Skeletal muscle tissue (tissue), 4 donors: ENCODE measurements around the gene TMEM233. TPM values are rescaled to one million over a fixed set of nuclear protein-coding genes. Genes with fewer than 3 reads are reported as not detected.

Experiments used
- H3K27ac ChIP-seq: one replicate; pipeline ENCODE4 v1.7.0; 2013; ENCODE audit warnings: mild to moderate bottlenecking, low read depth, low read length, inconsistent platforms
- H3K27me3 ChIP-seq, 3 donors: one replicate each; pipeline ENCODE4 v1.7.0; 2013; ENCODE audit warnings: low read length in 3 of 3; ENCODE audit not compliant: control insufficient read depth in 3 of 3, insufficient read depth in 3 of 3
- H3K36me3 ChIP-seq, 3 donors: one replicate each; pipeline ENCODE4 v1.7.0; 2013; ENCODE audit warnings: low read length in 3 of 3; ENCODE audit not compliant: control insufficient read depth in 3 of 3, insufficient read depth in 3 of 3
- H3K4me1 ChIP-seq, 3 donors: one replicate each; pipeline ENCODE4 v1.7.0; 2013; ENCODE audit warnings: low read length in 3 of 3, mild to moderate bottlenecking in 3 of 3; ENCODE audit not compliant: control insufficient read depth in 3 of 3, insufficient read depth in 3 of 3
- H3K4me3 ChIP-seq, 3 donors: one replicate each; pipeline ENCODE4 v1.7.0; 2013; ENCODE audit warnings: low read length in 3 of 3
- H3K9ac ChIP-seq, 3 donors: one replicate each; pipeline ENCODE4 v1.7.0; 2013; ENCODE audit warnings: low read length in 3 of 3, mild to moderate bottlenecking in 3 of 3, moderate library complexity in 2 of 3, low read depth in 1 of 3
- H3K9me3 ChIP-seq, 3 donors: one replicate each; pipeline ENCODE4 v1.7.0; 2013; ENCODE audit warnings: low read length in 3 of 3; ENCODE audit not compliant: control insufficient read depth in 3 of 3
- total RNA-seq: library from RNA; depleted of rRNA; stranded (reverse); fragments of >200 nt; gene quantifications from one replicate; pipeline ENCODE4 v1.2.3, GENCODE V29; 2014
- donor health status: Osteomylitis.

The TMEM233 gene
- total RNA-seq = 1.0 TPM

- Histone ChIP-seq H3K9me3 (no peaks in the 10 kb centered on the region), H3K27ac (peak within 1 kb of the TSS; percentile 98), H3K9ac (peak within 1 kb of the TSS; percentile 94 to 98 (median 96)), H3K36me3 (peaks cover 0 to 5% (median 0%) of the 10 kb centered on the region in 3 donors), H3K4me1 (peaks cover 29 to 53% (median 30%) of the 10 kb centered on the region in 3 donors), H3K27me3 (no peaks in the 10 kb centered on the region), H3K4me3 (peak within 1 kb of the TSS; percentile 87 to 97 (median 92))
Measured at GRCh38 chr12:119593578-119594398, at the start of gene TMEM233. Gene TMEM233 (plus strand): TSS chr12:119593774. CDS start chr12:119593849, 75 bp downstream.

GRCh38 chr12:119544765-119545625 is 48.6 kb upstream of the TMEM233 start:
- Histone ChIP-seq H3K9me3 (no peaks in the 10 kb centered on the region), H3K27ac (no peak overlapping the region), H3K27me3 (no peaks in the 10 kb centered on the region), H3K36me3 (no peaks in the 10 kb centered on the region), H3K9ac (no peak overlapping the region), H3K4me3 (no peak overlapping the region), H3K4me1 (no peaks in the 10 kb centered on the region)

GRCh38 chr12:119546340-119546739 is 47.2 kb upstream of the TMEM233 start:
- Histone ChIP-seq H3K36me3 (no peaks in the 10 kb centered on the region), H3K4me3 (no peak overlapping the region), H3K27ac (no peak overlapping the region), H3K27me3 (no peaks in the 10 kb centered on the region), H3K9me3 (no peaks in the 10 kb centered on the region), H3K4me1 (no peaks in the 10 kb centered on the region), H3K9ac (no peak overlapping the region)

GRCh38 chr12:119547001-119547400 is 46.6 kb upstream of the TMEM233 start:
- Histone ChIP-seq H3K9me3 (no peaks in the 10 kb centered on the region), H3K36me3 (no peaks in the 10 kb centered on the region), H3K4me3 (no peak overlapping the region), H3K4me1 (no peaks in the 10 kb centered on the region), H3K27ac (no peak overlapping the region), H3K9ac (no peak overlapping the region), H3K27me3 (no peaks in the 10 kb centered on the region)

GRCh38 chr12:119556854-119557253 is 36.7 kb upstream of the TMEM233 start:
- Histone ChIP-seq H3K9me3 (no peaks in the 10 kb centered on the region), H3K27ac (no peak overlapping the region), H3K36me3 (no peaks in the 10 kb centered on the region), H3K27me3 (no peaks in the 10 kb centered on the region), H3K4me3 (no peak overlapping the region), H3K4me1 (no peaks in the 10 kb centered on the region), H3K9ac (no peak overlapping the region)

GRCh38 chr12:119565404-119565803 is 28.2 kb upstream of the TMEM233 start:
- Histone ChIP-seq H3K4me1 (no peaks in the 10 kb centered on the region), H3K9ac (no peak overlapping the region), H3K9me3 (no peaks in the 10 kb centered on the region), H3K27me3 (no peaks in the 10 kb centered on the region), H3K4me3 (no peak overlapping the region), H3K36me3 (no peaks in the 10 kb centered on the region), H3K27ac (no peak overlapping the region)

GRCh38 chr12:119570771-119571170 is 22.8 kb upstream of the TMEM233 start:
- H3K36me3 ChIP-seq = no peaks in the 10 kb centered on the region
- no peak overlapping the region for H3K27ac ChIP-seq
- no peaks in the 10 kb centered on the region for H3K9me3 ChIP-seq
- H3K4me1 ChIP-seq = no peaks in the 10 kb centered on the region
- no peak overlapping the region for H3K4me3 ChIP-seq
- H3K9ac ChIP-seq = no peak overlapping the region
- H3K27me3 ChIP-seq = no peaks in the 10 kb centered on the region

- H3K9ac ChIP-seq = no peak overlapping the region
- H3K9me3 ChIP-seq = no peaks in the 10 kb centered on the region
Measured at GRCh38 chr12:119573086-119573485, 20.5 kb upstream of the TMEM233 start.

GRCh38 chr12:119574255-119574654 is 19.3 kb upstream of the TMEM233 start:
- H3K4me3 ChIP-seq = no peak overlapping the region
- H3K27ac ChIP-seq = no peak overlapping the region
- H3K9me3 ChIP-seq = no peaks in the 10 kb centered on the region
- H3K9ac ChIP-seq = no peak overlapping the region
- no peaks in the 10 kb centered on the region for H3K36me3 ChIP-seq
- no peaks in the 10 kb centered on the region for H3K4me1 ChIP-seq
- no peaks in the 10 kb centered on the region for H3K27me3 ChIP-seq

More at GRCh38 chr12:119573086-119573485, 20.5 kb upstream of the TMEM233 start:
- Histone ChIP-seq H3K4me1 (no peaks in the 10 kb centered on the region), H3K4me3 (no peak overlapping the region), H3K27me3 (no peaks in the 10 kb centered on the region), H3K27ac (no peak overlapping the region), H3K36me3 (no peaks in the 10 kb centered on the region)
